Amygdala (tissue), 56 donors: Measurements from ENCODE around the gene WDFY4.

Source experiments
- DNase-seq, 56 donors: peaks; one replicate each; lab custom pipeline; 2025; lab: John Stamatoyannopoulos, UW

Gene WDFY4

DNA sequence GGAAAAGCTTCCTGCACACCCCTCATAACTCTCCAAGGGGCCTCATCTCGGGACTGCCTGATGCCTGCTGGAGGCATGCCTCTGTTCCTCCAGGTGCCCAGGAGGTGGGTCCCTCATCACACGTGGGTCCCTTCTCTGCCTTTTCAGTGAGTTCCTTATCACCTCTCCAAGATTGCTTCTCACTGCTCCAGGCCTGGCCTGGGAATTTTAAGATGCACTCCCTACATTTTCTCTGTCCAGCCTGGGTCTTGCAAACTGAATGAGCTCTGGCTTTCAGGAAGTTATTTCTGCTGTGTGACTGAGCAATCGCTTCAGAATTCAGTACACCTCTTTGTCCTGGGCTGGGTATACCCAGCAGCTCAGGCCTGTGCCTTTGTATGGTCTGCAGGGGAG lies 211.1 kb downstream of the WDFY4 start:
- DNase-seq: no peak

DNA sequence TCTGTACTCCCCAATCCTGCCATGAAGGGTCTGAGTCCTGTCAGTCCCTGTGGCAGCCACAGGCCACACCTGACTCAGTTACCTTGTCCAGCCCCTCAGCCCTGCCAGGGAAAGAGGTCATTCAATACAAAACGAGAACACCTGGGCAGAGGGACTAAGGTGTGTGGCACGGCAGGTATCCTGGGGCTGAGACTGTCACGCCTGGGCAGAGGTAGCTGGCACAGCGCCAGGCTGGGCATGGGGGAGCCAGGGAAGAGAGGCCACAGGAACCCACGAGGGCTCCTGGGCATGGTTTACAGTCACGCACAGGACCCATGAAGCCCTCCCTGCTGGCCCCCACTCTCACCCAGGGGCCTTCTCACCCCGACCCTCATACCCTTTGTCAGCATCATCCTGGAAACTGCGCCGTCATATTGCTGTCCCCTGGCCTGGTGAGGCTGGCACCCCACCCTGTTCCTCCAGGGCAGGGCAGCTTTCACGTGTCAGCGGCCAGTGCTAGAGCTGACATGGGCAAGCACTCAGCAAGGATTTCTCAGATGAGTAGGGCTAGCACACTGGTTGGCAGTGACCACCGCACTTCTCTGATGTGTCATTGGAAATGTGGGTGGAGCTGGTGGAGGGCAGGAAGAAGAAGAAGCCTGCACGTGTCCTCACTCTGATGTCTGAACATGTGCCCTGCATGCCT lies 212.2 kb downstream of the WDFY4 start:
- no peak for DNase-seq

DNA sequence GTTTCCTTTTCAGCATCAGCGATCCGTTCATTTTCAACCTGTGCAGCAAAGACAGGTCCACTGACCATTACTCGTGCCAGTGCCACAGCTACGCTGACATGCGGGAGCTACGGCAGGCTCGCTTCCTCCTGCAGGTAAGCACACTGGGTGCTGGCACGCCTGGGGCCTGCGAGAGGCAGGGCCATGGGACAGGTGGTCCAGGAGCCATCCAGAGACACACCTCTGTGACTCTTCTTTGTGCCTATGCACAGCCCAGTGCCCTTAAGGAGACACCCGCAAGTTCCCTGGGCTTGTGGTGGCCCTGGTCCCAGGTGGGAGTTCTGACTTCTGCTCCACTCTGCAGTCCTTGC lies 212.7 kb downstream of the WDFY4 start:
- DNase-seq: no peak

DNA sequence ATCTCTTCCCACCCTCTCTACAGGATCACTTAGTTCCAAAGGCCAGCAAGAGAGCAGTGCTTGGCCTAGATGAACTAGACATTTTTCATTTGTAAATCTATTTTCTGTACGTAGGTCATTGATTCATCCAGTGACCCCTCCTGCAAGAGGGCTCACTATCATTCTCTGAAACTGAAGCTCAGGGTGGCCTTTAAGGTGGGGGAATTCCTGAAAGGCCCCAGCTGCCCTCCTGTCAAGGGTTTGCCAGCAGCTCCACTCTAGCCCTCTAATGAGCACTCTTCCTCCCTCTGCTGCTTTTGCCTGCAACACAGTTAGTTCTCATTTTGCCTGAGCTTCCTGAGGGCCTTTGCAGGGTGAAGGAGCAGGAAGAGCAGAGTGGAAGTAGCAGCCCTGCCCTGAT lies 213.8 kb downstream of the WDFY4 start:
- DNase-seq: no peak

DNA sequence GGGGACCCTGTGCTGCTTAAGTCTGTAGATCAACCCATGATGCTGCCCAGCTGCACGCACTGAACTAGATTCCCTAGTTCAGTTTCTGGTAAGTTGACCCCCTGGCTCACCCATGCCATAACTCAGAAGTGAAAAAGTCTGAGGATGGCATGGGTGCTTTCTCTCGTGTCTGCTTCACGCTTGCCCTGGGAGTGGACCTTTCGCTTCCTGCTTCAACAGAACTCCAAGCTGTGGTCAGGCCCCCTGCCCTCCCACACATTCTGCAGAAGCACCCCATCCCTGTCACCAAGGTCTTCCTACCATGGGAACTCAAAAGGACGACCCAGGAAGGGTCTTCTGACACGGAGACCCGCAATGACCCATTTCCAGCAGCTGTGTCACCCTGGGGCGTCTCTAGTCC lies 215.1 kb downstream of the WDFY4 start:
- DNase-seq: no peak

DNA sequence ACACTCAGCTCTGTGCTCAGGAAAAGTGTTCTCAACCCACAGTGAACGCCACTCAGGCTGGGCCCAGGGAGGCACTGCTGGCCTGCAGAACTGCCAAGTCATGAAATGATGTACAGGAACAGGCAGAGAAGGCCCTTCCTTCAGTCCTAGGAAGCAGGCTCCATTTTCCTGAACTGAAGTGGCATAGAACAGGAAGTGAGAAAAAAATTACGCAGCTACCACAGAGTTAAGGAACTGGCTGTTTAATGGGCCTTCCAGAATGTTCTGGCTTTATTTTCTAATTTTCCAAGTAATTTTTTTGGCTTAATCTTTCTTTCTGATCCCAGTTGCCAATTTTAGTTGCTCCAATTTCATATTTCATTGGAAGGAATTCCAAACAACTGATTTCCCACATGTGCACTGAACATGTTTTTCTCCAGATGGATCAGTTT lies 215.7 kb downstream of the WDFY4 start:
- no peak for DNase-seq

DNA sequence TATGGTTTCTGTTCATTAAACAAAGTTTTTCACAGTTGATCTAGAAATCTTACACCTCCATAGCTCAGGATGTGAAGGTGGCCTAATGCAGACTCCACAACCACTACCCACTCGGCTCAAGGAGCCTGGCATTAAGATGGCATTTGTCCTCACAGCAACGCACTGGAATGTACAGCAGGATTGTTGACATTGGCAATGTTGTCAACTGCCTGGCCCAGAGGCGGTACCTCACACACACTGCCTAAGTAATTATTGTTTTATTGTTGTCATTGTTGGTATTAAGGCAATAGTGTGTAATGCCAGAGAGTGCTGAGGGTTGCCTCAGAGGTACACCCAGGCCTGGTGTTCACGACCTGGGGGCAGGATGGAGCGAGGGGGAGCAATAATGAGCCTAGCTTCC lies 216.6 kb downstream of the WDFY4 start:
- no peak for DNase-seq

DNA sequence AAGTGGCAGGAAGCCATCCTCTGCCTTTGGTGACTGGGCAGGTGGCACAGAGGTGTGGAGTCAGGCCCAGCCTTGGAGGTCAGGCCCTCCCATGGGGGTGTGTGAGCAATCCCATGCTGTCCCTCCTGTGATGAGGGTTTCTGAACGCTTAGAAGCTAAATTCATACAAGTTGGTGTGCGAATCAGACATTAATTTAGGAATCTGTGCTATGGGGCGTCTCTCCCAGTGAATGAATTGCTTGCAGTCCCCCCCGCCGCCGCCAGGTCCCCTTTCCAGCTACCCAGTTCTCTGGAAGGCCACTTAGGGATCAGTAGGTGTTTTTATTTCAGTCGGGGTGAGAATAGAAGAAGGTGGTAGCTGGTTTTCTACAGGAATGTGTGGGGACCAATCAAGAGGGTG lies 217.4 kb downstream of the WDFY4 start:
- no peak for DNase-seq

DNA sequence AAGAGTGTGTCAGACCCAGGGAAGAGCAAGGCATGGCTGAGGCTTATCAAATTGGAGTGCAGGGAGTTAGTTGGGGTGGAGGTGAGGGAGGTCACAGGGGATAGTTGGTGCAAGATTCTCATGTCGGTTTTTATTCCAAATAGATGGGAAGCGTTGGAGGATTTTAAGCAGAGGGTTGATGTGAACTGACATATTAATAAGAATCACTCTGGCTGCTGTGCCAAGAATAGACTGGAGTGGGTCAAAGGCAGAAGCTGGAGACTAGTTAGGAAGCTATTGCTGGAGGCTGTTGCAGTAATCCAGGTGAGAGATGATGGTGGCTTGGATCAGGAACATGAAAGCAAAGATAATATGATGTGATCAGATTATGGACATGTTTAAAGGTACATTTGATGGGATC lies 218.5 kb downstream of the WDFY4 start:
- DNase-seq: no peak

DNA sequence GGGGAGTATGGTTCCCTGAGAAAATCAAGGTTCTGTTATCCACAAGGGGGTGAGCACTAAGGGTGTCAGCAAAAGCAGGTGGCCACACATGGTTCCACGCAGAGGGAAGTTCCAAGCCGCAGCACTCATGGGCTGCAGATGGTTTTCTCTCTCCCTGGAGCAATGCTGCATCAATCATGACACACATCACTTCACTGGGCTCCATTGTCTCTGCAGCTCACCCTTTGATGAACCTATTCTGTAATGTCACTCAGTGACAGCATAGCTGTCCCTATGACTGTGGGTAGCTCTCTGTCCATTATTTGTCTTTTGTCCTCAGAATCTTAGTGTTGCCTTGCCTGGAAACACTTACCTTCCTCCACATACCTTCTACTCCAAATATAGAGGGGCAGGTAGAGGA lies 220.2 kb downstream of the WDFY4 start:
- DNase-seq: no peak

DNA sequence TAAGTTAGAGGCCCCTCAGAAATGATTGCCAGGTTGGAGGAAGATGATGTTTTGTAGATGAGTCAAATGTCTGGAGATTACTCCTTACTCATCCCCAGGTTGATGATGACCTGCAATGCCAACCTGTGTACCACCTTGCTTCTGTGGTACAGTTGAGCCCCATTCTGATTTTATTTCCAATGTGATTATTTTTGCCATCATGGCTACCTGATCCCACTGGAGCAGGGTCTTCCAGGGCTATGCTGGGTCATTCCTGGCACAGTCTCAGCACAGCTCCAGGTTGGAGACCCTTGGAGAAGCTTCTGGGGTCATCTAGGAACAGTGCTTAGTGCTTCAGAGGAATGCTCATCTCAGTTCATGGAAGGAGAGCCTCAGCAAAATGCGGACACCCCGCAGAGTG lies 220.6 kb downstream of the WDFY4 start:
- no peak for DNase-seq

DNA sequence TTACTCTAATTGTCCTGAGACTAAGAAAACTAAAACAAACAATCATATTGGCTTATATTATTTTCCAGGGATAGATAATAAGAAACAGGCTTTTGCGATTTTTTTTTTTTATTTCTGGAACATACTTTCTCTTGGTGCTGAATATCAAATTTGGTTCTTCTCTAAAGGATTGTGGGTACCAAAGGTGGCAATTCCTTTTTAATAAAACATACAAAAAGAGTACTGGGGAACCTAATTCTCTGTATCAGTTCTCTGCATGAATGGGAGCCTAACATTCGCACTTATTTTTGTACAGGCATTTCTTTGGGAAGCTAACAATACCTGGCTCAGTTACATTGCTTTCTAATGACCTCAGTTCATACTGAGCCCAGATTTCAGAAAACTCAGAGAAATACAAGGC lies 222.2 kb downstream of the WDFY4 start:
- no peak for DNase-seq

DNA sequence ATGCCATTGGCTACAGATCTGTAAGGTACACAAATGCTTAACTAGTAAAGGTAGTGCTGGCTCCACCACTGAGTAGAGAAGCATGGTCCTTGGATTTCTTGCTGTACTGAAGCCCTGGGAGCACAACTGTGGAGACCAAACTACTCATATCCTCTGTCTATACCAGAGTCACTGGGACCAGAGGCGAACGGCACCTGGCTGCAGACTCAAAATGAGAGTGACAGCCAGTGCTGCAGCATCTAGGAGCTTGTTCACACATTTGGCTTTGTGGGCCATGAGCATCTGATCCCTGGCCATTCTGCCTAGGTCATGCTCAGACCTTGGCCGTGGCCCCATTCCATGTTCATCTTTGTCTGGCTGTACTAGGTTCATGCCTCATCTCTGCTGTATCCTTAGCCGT lies 223.1 kb downstream of the WDFY4 start:
- DNase-seq: no peak

DNA sequence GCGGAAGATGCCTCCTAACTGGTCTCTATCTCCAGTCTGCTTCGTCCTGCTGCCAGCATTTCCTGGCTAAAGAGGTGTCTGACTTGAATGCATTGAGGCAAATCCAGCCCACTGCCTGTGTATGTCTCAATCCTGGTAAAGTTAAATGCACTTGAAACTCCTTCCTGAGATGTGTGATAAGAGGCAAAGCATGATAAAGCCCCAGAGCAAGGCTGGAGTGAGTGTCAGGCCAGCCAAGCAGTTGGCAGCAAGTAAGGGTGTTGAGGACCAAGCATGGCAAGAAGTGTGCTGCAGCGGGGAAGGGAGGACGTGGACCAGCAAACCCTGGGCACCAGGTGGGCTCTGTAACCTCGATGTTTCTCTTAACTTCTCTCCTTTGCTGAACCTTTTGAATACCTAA lies 225.9 kb downstream of the WDFY4 start:
- DNase-seq: no peak

DNA sequence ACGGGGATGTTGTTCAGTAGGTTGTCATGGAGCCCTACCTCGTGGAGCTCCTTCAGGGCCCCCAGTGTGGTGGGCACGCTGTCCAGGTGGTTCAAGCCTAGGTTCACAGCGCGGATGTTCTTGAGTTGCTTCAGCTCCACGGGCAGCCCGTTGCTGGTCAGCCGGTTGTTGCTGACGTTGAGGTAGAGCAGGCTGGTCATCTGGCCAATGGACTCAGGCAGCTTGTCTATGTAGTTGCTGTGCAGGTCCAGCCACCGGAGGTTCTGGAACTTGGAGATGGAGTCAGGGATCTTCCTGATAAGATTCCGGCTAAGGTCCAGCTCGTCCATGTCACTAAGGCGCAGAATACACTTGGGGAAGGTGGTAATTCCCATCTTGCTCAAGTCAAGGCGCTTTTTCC lies 229.0 kb downstream of the WDFY4 start:
- DNase-seq: no peak

DNA sequence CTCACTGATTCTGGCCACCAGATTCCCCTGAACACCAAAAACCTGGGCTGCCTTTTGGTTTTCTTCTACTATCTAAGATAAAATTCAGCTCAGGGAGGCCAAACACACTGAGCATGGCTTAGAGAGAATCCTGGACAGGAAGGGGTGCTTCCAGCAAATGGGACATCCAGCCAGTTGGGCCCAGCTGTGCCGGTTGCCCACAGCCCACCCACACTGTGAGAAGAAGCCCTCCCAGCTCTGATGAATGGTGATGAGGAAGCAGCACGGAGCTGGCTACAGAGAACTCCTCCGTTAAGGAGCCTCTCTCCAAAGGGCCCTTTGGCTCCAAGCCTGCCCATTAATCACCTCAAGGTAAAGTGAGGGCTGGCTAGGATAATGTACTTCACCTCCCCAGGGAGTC lies 239.1 kb downstream of the WDFY4 start:
- no peak for DNase-seq

DNA sequence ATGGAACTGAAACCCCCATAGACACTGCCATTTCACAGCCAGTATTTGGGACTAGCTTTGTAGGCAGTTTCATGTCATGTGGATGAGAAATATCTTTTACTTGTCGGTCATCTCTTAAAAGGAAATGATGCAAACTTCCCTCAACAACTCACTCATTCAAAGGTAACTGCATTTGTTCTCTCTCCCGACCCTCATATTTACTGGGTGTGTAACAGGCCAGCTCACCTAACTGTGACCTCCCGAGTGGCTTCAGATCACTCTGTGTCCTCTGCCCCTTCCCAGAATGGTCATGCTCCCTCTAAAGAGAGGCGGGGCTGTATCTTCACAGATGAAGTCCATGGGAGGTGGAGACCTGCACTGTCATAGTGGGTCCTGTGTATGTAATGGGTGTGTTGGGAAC lies 240.3 kb downstream of the WDFY4 start:
- no peak for DNase-seq

DNA sequence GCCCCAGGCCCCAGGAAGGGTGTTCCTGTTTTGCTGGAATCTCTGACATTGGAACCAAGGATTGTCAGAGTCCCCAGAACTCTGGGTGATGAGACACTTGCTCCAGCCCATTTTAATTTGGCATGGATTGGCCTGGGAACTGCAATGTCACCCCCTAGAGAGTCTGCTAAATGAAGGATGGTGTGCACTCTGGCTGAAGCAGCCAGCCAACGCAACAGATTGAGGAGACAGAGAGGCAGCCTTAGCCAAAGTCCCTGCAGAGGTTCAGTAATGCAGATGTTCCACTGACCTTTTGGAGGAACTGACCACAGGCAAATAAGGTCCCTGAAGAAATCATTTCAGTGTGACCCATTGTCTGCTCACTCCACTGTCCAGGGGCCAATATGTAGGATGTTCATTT lies 241.6 kb downstream of the WDFY4 start:
- DNase-seq: no peak

DNA sequence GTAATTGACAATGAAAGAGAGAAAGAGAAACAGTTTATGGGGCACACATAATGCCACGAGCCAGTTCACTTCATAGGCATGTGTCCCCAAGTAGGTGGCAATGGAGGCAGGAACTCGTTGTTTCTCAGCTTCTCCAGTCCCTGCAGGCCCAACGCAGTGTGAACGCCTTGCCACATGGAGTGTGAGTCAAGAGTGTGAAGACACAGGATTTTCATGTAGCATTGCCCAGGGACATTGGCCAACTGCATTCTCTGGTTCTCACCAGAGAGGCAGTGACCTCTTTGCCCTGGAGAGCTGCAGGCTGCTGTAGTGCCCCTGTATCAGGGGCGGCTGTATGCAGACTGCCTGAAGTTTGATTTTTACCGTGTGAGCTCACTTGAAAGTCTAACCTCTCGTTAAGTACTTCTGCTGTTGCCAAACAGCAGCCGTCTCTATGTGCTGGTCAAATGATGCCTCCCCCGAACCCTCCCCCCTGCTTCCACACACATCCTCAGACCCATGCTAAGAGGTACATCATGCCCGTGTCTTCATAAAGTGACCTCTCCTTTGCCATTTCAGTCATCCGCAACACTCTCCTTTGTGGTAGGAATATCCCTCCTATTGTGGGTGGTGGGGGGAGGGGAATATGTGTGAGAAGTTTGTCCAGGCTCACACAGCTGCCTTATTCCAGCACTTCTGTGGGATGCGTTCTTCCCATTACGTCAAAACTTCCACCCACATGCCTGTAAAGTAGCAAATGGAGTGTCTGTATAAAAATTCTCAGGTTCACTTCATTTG lies 242.3 kb downstream of the WDFY4 start:
- DNase-seq: no peak

DNA sequence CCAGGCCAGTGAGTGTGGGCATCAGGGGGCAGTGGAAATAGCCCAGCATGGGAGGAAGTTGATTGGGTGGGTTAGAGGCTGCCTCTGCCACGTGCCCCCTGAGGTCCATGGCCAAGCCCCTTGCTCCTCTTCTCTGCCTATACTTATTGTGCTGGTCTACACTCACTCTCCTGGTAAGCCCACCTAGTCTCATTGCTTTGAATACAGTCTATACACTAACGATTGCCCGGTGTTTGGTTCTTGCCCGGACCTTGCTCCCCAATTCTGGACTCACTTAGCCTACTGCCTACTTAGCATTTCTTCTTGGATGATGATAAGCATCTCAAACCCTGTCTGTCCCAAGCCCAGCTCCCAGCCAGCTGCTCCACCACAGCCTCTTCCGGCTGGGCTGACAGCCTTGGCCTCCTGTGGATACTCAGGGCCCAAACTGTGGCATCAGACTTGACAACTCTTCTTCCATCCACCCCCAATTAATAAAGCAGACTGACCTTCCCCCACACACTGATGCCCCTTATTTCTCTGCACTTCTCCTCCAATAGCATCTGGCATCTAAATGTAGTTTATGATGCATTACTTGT lies 244.8 kb downstream of the WDFY4 start:
- DNase-seq: no peak

DNA sequence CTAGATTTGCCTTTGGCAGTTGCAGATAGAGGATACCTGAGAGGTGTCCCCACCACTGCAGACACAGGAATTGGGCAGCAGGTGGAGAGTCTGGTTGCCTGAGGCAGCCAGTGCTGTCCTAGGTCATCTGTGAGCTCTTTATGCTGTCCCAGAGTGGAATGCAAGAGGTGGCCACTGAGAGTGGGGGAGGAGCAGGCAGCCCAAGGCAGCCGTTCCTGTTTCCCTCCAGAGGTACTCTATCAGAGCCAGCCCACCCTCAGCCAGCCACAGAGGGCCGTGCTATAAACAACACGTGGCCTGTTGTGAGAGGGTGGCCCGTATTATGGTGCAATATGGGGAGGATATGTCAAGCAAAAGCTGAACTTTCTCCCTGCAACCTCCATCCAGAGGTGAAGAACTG lies 246.5 kb downstream of the WDFY4 start:
- no peak for DNase-seq
